Ascending aorta (tissue), 2 donors: ENCODE measurements around the gene ACTN1. TPM values are rescaled to one million over a fixed set of nuclear protein-coding genes. Genes with fewer than 3 reads are reported as not detected.

Source experiments
- DNase-seq, 2 donors: peaks; one replicate each; pipeline ENCODE4 v3.0.0-alpha.2; 2019; ENCODE audit warnings: low spot score in 2 of 2
- H3K27ac ChIP-seq, 2 donors: fragments of 200-600 bp; sonication (generic); one replicate each; pipeline ENCODE4 v1.5.1; 2016 to 2017; ENCODE audit warnings: mild to moderate bottlenecking in 1 of 2
- H3K27me3 ChIP-seq: fragments of 200-600 bp; sonication (generic); one replicate; pipeline ENCODE4 v1.5.1; 2017
- H3K36me3 ChIP-seq, 2 donors: fragments of 200-600 bp; sonication (generic); one replicate each; pipeline ENCODE4 v1.5.1; 2016
- H3K4me1 ChIP-seq, 2 donors: fragments of 200-600 bp; sonication (generic); one replicate each; pipeline ENCODE4 v1.5.1; 2016 to 2017; ENCODE audit warnings: mild to moderate bottlenecking in 1 of 2
- H3K4me3 ChIP-seq, 2 donors: fragments of 200-600 bp; sonication (generic); one replicate each; pipeline ENCODE4 v1.5.1; 2016 to 2017; ENCODE audit warnings: mild to moderate bottlenecking in 1 of 2
- H3K9me3 ChIP-seq, 2 donors: fragments of 200-600 bp; sonication (generic); one replicate each; pipeline ENCODE4 v1.5.1; 2016
- CTCF ChIP-seq, 3 experiments: fragments of 200-600 bp in 2 of 3; fragments of 450-650 bp in 1 of 3; sonication (generic) in 2 of 3; IDR thresholded peaks; one replicate each; pipeline ENCODE4 v1.5.1; 2016 to 2019; ENCODE audit warnings: antibody characterized with exemption in 3 of 3, mild to moderate bottlenecking in 1 of 3, moderate library complexity in 1 of 3
- intact Hi-C: fragments of 100-400 bp; cut with DNase I; formaldehyde crosslinking; loops from one replicate; pipeline ENCODE4 v1.15.1; 2023
- total RNA-seq: library from RNA; depleted of rRNA; stranded (reverse); fragments of >200 nt; gene quantifications from one replicate; pipeline ENCODE4 v1.1.0, GENCODE V29; 2016

Gene ACTN1
- total RNA-seq, 1 donor from 2014 or later = 814 TPM

DNA sequence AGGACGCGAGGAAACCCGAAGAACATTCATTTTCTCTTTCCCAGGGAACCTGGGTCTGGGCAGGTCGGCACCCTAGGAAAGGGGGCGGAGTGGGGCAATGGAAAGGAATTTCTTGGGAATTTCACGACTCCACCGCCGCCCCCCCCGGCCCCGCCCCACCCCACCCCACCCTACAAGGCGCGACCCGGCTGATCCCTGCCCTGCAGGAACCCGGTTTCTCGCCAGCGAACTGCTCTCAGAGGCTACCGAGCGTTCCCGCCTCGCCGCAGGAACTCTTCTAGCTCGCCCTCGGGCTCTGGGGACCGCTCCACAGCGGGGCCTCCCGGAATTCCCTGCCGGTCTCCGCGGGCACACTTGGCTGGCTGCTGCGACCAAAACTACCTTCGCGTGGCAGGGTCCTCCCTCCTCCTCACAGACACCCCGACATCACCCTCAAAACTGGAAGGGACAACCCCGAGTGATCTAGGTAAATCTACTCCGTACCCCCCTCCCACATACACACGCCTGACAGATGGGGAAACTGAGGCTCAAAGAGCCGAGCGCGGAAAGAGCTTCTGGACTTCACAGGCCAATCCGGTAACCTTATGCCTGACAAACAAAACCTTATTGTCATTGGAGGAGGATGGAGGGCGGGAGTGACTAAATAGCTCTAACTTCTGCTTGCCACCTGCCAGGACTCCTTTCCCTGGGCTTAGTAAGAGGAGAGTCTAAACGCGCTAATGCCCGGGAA, 785 bp upstream of the ACTN1 start:
- DNase-seq = peak in 1 of 2 donors; percentile 86
- no peak for TF ChIP-seq CTCF (IDR thresholded peaks at IDR 0.05)
- intact Hi-C loops = loop anchor here (1.0 to 10.0 kb wide), 4 partner anchors 25 to 111 kb away; no protein-coding TSS in a partner anchor
- Histone ChIP-seq H3K36me3 (peaks cover 5 to 16% of the 10 kb centered on the region in 2 donors), H3K27me3 (no peaks in the 10 kb centered on the region), H3K9me3 (no peaks in the 10 kb centered on the region), H3K4me3 (peak overlapping the region; percentile 78 to 97), H3K27ac (peak overlapping the region; percentile 99 to 100), H3K4me1 (peaks cover 15 to 45% of the 10 kb centered on the region in 2 donors)

GRCh38 chr14:68978172-68978911, 760 bp downstream of the ACTN1 start:
- H3K9me3 ChIP-seq = no peaks in the 10 kb centered on the region
- peaks cover 30 to 60% of the 10 kb centered on the region in 2 donors for H3K4me1 ChIP-seq
- H3K36me3 ChIP-seq = peaks cover 17 to 32% of the 10 kb centered on the region in 2 donors
- peak overlapping the region; percentile 78 to 97 for H3K4me3 ChIP-seq
- peak overlapping the region; percentile 99 to 100 for H3K27ac ChIP-seq
- TF ChIP-seq CTCF (IDR thresholded peaks at IDR 0.05) = peak in 1 of 3 experiments; percentile 6
- H3K27me3 ChIP-seq = no peaks in the 10 kb centered on the region
- DNase-seq = peak in 1 of 2 donors; percentile 80
- intact Hi-C loops = loop anchor here (2.0 to 10.0 kb wide), 3 partner anchors 42 to 112 kb away; no protein-coding TSS in a partner anchor

DNA sequence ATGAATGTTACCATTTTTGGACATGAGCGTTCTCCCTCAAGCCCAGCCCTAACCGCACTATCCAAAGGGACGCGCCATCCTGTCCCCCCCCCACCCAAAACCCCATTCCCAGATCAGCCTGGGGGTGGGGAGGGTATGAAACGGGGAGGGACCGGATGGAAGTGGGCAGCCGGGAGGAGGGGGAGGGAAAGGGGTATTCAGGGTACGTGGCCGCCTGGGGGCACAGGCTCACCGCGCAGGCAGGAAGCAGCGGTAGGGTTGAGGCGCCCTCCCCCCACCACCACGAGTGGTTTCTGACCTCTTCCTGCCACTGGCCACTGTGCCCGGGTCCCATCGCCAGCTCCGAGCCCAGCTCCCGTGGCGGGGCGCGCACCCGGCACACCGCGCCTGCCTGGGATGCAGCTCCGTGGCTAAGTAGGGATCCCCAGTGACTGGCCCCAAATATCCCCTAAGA, 1.4 kb downstream of the ACTN1 start:
- H3K4me1 ChIP-seq = peaks cover 30 to 63% of the 10 kb centered on the region in 2 donors
- intact Hi-C loops = loop anchor here (1.0 to 10.0 kb wide), 5 partner anchors 27 to 113 kb away; no protein-coding TSS in a partner anchor
- no peaks in the 10 kb centered on the region for H3K9me3 ChIP-seq

DNA sequence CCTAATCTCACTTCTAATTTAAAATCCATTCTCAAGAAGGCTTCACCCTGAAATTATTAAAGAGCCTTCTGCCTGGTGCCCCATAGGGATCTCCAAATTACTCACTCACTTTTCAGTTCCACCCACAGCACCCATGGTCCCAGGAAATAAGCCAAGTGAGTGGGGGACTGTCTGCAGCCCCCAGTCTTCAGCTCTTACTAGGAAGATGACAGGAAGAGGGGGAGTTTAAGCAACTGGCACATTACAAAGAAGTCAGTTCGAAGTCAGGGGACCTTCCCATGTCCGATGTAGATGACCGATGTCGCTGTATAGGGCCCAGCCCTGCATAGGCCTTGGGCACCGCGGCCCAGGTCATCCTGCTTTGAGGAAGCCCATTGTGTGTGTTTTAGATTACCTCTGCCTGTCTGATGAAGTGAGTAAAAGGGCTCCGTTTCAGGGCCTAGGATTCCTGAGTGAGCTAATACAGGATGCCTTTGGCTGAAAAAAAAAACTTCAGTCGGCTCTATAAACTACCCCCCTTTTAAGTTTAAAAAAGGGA, 1.9 kb downstream of the ACTN1 start:
- Histone ChIP-seq H3K4me1 (peaks cover 30 to 64% of the 10 kb centered on the region in 2 donors), H3K36me3 (peaks cover 22 to 42% of the 10 kb centered on the region in 2 donors), H3K27me3 (no peaks in the 10 kb centered on the region), H3K27ac (peak overlapping the region; percentile 99 to 100), H3K9me3 (no peaks in the 10 kb centered on the region), H3K4me3 (peak overlapping the region; percentile 78 to 97)
- TF ChIP-seq CTCF (IDR thresholded peaks at IDR 0.05) = no peak
- DNase-seq = peak in 1 of 2 donors; percentile 85
- intact Hi-C loops = loop anchor here (1.0 to 10.0 kb wide), 3 partner anchors 26 to 66 kb away; no protein-coding TSS in a partner anchor

More for the DNA sequence above, 1.4 kb downstream of the ACTN1 start:
- H3K4me3 ChIP-seq = peak overlapping the region; percentile 78 to 97
- H3K36me3 ChIP-seq = peaks cover 17 to 38% of the 10 kb centered on the region in 2 donors
- DNase-seq = peak; percentile 62 to 94
- peak in 2 of 3 experiments; percentile 26 to 35 for TF ChIP-seq CTCF (IDR thresholded peaks at IDR 0.05)
- peak overlapping the region; percentile 99 to 100 for H3K27ac ChIP-seq
- no peaks in the 10 kb centered on the region for H3K27me3 ChIP-seq
